Left lobe of liver (tissue), 2 donors: Measurements from ENCODE around the gene CEP95. TPM values are rescaled to one million over a fixed set of nuclear protein-coding genes. Genes with fewer than 3 reads are reported as not detected.

Source experiments
- ATAC-seq: fragments of 200-7000 bp; cut with Tn5 transposase; one replicate; pipeline ENCODE4 v1.9.1; 2020; ENCODE audit warnings: mild to moderate bottlenecking, moderate library complexity
- DNase-seq: peaks from one replicate; pipeline ENCODE4 v3.0.0-alpha.2; 2020; ENCODE audit warnings: low spot score
- total RNA-seq: library from RNA; stranded (reverse); gene quantifications from one replicate; pipeline ENCODE4 v1.2.1, GENCODE V29; 2021
- donor health status: DM: no; HTN: no; CAD: no; lungs with moderate emphysema.
- donor health status: DM: no; HTN: yes; CAD: no.

The CEP95 gene
- total RNA-seq, 1 donor from 2014 or later: 11.1 TPM

DNA sequence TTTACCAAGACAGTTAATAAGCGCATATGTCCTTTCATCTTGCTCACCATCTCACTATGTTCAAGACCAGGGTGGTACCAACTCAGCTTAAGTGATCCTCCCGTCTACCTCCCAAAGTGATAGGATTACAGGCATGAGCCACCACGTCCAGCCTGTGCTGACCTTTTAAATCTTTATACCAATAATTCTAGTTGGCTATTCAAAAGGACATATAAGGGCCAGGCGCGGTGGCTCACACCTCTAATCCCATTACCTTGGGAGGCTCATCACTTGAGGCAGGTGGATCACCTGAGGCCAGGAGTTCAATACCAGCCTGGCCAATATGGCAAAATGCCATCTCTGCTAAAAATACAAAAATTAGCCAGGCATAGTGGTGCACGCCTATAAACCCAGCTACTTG, 2.4 kb downstream of the CEP95 start:
- no peak for DNase-seq
- no peak for ATAC-seq

DNA sequence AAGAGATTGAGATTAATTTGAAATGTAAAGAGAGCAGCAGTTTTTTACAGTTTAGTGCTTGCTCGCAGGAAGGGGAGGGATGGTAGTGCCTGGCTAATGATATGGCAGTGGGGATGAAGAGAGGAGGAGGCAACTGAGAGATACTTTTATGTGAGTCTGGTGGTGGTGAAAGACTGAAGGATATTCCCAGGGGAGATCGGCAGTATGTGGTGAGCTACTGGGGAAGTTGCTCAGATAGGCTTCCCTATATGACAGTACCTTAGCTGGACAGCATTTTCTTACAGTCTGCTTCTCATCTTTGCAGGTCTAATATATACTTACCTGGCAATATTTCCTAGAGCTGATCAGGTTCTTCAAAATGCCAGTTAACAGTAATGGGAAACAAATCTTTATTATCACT, 8.6 kb downstream of the CEP95 start:
- DNase-seq (no peak), ATAC-seq (no peak)

DNA sequence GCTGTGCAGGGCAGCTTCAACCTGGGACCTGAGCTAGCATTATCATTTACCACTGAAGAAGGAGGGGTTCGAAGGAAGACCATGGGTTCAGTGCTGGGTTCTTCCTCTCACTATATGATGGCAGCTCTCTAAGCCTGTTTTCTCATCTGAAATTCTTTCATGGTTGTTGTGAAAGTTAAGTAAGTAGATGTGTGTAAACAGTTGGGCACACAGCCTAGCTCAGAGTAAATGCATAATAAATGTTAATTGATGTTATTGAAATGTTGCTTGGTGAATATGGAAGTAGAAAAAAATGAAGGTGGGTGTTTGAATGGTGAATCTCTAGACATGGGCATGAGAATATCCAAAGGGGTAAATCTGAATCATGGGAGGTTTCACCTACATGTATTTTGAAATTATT, 9.1 kb downstream of the CEP95 start:
- no peak for ATAC-seq
- DNase-seq: no peak

DNA sequence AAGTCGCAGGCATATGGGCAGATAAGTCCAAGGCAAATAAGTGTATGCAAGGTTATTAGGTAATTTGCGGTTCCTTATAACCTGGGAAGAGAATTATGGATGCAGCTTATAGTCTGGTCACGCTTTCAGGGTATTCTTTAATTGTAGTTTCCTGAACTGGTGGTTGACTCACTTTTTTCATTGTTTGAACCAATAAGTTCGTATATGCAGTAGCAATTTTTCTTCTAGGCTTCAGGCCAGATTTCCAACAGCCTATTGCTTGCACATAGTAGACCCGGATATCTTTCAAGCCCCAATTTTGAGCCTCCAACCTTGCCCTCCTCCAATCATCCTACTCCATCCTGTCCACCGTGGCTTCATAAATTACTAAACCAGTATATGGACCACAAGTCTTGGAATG, 12.8 kb downstream of the CEP95 start:
- DNase-seq (no peak), ATAC-seq (no peak)

DNA sequence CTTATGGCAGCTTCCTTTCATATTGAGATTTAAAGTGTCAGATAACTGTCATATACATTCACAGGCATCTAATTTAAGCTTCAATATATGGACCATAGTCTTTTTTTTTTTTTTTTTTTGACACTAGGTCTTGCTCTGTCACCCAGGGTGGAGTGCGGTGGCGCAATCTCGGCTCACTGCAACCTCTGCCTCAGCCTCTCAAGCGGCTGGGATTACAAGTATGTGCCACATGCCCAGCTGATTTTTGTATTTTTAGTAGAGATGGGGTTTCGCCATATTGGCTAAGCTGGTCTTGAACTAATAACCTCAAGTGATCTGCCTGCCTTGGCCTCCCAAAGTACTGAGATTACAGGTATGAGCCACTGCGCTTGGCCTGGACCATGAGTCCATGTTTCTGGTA, 13.6 kb downstream of the CEP95 start:
- DNase-seq (no peak), ATAC-seq (no peak)

DNA sequence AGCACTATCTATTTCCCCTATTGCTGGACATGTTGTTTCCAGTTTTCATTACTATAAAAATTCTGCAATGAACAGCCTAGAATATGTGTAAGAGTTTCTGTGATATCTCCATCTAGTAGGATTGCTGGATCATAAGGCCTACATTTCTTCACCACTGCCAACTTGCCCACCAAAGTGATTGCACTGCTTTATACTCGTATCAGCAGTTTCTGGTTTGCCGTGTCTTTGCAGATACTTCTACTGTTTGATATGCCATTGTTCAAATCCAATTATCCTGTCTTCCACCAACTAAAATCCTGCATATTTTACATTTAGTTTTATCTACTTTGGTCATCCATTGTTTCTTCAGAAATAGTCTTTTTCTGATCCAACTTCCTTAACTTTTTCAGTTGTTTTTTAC, 21.1 kb downstream of the CEP95 start:
- ATAC-seq: no peak

DNA sequence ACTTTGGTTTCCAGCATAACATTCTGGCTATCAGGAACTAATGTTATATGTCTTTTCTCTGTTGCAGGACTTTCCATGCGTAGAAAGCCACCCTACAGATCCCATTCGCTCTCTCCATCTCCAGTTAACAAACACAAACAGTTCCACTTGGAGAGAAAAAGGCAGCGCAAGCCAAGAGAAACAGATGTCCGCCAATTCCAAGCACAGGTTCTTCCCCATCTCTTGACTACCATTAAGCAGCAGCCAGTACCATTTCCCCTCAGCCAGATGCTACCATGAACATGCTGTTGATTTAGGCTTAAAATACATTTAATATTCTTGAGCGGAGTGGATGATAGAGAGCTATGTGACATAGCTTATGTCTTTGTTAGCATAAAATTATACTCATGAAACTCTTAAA, 22.4 kb downstream of the CEP95 start:
- ATAC-seq (no peak), DNase-seq (no peak)

More for the DNA sequence above, 21.1 kb downstream of the CEP95 start:
- no peak for DNase-seq

DNA sequence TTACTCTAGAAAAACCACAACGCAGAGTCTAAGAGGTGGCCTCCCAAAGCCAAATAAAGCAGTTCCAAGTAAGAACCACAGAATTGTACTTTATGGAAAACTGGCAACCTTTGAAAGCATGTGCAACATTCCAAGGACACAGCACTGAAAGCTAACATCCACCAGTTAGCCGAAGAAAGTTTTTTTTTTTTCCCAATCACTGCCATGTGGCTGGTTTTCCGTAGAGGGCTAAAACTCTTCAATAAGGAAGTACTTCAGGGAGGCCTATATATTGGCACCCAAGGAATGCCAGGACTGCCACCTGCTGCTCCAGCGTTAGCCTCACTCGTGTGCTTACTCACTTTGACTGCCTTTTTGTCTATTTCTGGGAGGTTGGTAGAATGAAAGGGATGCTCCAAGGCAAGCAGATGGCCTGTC, 25.2 kb downstream of the CEP95 start:
- DNase-seq (no peak), ATAC-seq (no peak)

DNA sequence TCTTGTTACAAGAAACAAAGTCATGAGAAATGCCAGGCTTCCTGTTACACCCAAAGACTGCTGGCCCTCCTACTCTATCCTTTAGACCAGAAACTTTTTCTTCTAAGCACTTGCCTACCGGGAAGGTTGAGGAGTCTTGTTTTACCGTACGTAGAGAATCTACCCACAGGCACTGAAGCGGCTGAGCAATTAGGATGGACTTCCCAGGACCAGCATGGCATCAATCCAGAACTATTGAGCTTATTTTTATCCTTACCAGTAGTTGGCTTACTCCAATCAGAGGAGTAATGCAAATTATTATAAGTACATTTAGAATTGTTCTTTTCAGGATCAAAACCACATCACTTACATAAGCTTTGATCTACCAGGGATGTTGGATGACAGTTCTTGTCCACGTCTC, 25.6 kb downstream of the CEP95 start:
- ATAC-seq (no peak), DNase-seq (no peak)

DNA sequence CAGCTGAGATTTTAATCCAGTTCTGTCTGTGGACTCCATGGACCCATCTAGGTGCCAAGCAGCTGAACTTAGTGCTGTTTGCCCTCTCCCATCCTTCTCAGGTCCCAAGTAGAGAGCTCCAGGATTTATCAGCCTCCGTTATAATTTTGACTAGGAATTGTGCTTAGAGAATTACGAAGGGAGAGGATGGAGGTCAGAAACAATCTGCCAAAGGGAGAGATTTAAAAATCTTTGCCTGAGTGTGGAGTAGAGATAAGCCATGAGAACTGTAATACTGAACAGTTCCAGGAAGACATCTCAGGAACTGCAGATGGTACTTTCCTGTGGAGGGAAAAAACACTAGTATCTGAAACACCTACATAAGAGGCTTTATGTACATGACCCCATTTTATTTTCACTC, 27.0 kb downstream of the CEP95 start:
- ATAC-seq (no peak), DNase-seq (no peak)

DNA sequence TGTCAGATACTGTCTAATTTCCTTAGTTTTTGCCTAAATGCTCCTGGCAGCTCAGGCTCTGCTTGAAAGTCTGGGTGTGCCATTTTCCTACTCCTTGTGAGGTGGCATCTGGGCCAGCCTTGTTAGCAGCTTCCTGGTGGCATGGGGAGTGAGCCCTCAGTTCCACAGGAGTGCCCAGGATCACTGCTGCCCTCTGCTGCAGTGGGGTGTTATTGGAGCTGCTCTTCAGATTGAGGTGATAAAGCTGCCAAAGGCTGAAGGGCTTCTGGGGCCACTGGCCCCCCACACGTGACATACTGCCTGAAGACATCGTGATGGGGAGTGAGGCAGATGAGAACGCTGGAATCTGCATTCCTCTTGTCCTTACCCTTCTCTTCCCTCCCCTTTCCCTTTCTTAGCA, 27.4 kb downstream of the CEP95 start:
- DNase-seq (no peak), ATAC-seq (peak; percentile 65)

DNA sequence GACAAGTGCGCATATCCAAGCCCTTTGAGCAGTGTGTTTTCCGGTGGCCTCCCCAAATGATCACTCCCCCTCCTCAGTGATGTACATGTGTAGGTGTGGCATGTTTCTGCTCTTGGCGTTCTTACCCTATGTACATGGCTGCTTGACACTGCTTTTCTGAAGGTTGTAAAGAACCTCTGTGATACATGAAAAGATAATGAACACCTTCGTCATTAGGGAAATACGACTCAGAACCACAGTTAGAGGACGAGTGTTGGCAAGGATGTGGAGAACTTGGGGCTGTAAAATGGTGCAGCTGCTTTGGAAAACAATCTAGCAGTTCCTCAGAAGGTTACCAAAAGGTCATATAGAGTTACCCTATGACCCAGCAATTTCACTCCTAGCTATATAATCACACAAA, 28.6 kb downstream of the CEP95 start:
- ATAC-seq (no peak), DNase-seq (no peak)

DNA sequence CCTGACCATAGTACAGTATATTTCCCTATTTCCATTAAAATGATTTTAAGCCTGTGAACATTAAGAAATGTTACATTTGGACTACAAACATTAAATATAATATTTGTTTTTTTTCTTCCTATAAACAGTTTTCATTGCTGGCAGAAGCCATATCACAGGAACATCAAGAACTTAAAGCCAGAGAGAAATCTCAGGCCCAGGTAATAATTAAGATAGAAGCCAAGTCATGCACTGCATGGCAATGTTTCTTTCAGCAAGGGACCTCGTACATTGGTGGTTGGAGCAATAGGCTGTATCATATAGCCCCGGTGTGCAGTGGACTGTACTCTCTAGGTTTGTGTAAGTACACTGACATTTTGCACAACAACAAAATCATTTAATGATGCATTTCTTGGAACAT, 30.1 kb downstream of the CEP95 start:
- DNase-seq (no peak), ATAC-seq (no peak)

DNA sequence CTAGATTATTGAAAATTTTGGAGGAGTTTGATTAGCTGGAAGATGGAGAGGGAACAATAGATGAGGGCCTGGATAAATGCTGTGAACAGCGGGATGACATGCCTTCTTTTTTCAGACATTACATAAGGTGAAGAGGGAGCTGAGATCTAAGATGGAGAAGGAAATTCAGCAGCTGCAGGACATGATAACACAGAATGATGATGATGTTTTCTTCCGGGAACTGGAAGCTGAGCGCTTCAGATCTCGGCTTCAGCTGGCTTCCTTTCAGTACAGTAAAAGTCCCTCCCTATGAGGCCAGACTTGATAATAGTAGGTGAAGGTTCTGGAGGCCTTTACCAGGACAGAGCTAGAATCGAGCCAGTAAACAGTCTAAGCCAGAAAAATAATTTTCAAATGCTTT, 30.7 kb downstream of the CEP95 start:
- peak; percentile 38 for ATAC-seq
- DNase-seq: no peak

DNA sequence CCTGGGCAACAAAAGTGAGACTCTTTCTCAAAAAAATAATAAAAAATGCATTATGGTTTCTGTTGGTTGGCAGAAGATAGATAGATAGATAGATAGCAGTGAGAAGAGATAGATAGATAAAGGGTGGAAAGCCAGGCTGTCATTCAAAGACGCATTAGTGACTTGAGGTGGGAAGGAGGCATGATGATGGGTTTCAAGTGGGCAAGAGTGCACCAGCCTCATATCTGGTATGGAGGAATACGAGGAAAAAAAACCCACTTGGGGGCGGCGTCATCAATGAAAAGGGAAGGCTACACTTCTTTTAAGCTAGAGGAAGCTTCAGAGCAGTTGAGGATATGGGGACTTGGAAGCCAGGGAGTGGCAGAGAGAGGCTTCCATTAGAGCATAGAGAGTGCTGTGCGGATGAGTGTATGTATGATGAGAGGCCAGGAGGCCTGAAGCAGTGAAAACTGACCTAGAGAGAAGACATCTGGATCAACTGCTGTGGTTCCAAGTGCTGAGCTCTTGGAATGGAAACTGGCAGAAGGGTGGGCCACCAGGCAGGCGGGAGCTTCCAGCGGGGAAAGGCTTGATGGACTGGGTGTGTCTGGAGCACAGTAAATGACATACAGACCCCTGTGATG, 31.8 kb downstream of the CEP95 start:
- DNase-seq: no peak
- no peak for ATAC-seq

DNA sequence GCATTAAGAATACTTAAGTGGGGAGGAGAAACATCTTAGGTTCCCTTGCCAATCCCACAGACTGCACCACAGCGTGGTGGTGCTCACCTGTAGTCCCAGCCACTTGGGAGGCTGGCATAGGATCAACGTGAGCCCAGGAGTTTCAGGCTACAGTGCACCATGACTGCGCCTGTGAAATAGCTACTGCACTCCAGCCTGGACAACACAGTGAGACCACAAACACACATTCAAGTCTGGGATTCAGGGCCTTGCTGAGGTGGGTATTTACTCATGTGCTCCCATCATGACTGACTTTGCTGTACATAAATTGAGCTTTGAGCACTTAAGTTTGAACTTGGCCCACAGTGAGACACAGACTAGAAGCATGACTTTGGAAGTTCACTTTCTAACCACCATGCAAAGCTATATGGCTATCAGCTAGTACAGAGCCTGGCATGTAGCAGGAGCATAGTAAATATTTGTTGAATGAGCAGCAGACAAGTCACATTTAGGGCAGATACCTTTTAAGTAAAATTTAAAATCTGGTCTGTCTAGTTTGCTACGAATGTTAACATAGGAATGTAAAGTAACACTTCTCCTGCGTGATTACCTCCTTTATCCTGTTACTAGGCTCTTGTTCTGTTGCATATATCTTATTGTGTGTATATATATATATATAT, 33.5 kb downstream of the CEP95 start:
- DNase-seq (no peak), ATAC-seq (no peak)

DNA sequence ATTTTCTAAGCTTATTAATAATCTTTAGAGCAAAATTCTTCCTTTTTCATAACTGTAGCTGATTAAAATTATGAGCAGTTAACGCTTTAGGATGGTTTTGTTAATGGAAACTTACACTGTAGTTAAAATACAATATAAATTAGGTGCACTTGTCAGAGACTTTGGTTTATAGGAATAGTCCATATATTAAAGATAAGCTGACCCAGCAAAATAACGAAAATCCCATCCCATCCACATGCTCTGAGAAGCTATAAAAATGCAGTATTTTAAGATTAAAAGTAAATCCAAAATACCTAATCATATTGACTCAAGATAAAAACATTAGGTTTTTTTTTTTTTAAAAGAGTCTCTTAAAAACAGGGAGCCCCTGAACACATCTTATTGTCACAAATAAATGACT, 38.0 kb downstream of the CEP95 start:
- ATAC-seq: no peak
- no peak for DNase-seq

DNA sequence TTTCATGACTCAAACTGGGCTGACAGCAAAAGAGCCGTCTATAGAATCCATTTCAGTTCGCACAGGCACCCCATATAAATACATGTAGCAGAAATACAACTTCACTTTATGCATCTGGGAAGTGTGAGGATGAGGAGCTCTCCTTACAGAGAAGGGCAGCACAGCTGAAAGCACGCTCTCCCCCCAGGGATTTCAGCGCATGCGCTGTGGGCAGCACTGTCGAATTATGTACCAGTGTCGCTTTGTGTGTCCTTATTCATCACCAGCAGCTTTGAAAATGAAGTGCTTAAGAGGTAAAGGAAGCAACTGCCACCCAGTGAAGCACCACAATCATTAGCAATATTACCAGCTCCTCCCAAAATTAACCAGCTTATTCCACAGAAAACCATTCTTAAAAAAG, 39.9 kb downstream of the CEP95 start:
- ATAC-seq (no peak), DNase-seq (no peak)

DNA sequence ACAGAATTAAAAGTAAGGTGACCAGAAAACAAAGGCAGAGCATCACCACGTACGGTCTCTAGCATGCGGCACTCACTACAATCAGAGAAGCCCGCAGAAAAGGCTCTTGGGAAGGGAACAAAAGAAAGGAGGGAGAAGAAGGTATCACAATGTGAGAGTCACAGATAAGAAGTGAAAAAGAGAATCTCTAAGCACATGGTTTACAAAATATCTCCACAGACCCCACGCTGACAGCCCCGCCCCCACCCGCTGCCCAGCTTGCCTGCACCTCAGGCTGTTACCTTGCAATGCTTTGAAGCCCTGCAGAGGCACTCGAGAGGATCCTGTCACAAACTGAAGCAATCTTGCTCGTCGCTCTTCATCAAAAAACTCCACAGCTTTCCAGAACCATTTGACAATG, 40.5 kb downstream of the CEP95 start:
- ATAC-seq: no peak
- no peak for DNase-seq

DNA sequence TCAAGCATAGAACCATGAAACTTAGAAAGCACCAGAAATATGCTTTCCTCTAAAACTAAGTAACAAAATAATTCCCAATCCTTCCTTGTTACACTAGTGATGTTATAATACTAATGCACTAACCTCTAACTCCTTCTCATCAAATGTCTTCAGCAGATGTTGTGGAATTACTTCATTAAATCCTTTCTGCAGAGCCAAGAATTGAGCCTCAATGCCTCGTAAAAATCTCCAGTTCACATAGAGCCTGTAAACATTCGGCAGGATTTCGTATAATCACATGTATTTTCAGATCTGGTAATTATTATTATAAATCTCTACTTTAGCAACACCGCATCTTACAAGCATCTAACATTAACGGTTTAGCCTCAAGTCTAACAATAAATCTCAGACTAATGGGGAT, 44.7 kb downstream of the CEP95 start:
- DNase-seq (no peak), ATAC-seq (no peak)

DNA sequence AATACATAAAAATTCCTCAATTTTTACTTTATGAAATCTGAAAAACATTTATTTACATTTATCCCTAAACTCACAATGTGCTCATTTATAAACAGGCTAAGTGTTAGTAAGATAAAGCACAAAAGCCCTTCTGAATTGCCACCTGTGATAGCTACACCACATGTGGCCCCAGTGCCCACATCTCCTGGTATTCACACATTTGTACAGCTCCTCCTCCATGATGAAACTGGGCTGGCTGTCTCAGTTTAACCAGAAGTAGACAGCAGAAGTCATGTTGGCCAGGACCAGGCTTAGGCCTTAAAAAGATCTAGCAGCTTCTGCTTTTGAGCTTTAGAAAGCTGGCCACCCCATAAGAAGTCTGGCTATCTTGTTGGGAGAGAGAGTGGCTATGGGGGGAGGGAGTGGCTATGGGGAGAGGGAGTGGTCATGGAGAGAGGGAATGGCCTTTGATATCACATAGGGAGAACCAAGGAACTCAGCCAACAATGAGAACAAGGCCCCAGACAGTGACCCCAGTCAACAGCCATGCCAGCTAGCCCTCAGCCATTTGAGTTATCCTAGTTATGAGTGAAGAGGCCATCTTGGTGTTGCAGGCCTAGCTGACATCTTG, 47.4 kb downstream of the CEP95 start:
- ATAC-seq: no peak
- DNase-seq: no peak

DNA sequence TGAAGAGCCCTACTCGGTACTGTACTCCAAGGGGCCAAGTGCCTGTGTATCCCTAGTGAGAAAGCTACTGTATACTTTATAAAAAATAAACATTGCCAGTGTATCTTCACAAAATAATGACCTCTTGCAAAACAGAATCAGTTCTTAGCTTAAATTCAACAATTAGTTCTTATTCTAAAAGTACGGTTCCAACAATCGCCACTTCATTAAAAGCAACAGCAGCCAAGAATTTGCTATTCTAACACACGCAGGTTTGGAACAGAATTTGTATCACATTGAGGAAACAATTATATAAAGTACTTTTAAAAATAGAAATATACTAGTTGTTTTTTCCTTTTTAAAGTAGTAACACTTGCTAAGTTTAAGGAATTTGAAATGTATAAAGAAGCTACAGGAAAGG, 48.5 kb downstream of the CEP95 start:
- ATAC-seq: no peak
- no peak for DNase-seq

DNA sequence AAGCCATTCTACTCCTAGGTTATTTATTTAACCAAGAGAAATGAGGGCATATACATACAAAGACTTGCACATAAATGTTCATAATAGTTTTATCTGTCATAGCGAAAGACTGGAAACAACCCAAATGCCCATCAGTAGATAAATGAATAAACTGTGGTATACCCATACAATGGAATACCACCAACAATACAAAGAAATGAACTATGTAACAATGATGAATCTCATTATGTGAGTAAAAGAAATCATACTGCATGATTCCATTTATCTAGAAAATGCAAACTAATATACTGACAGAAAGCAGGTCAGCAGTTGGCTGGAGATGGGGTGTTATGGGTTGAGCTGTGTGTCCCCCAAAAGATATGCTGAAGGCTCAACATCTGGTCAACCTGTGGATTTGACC, 57.3 kb downstream of the CEP95 start:
- no peak for ATAC-seq
- DNase-seq: no peak
